GM21619 (cell line): ENCODE measurements around the gene SLC48A1.
A peak's percentile ranks its signal among the peaks of the same experiment; 100 is the strongest.

ENCODE experiments used
- ATAC-seq: cut with Tn5 transposase; IDR thresholded peaks from one replicate; pipeline ENCODE4 v1.9.1; 2021; ENCODE audit not compliant: unreplicated experiment

The SLC48A1 gene

DNA sequence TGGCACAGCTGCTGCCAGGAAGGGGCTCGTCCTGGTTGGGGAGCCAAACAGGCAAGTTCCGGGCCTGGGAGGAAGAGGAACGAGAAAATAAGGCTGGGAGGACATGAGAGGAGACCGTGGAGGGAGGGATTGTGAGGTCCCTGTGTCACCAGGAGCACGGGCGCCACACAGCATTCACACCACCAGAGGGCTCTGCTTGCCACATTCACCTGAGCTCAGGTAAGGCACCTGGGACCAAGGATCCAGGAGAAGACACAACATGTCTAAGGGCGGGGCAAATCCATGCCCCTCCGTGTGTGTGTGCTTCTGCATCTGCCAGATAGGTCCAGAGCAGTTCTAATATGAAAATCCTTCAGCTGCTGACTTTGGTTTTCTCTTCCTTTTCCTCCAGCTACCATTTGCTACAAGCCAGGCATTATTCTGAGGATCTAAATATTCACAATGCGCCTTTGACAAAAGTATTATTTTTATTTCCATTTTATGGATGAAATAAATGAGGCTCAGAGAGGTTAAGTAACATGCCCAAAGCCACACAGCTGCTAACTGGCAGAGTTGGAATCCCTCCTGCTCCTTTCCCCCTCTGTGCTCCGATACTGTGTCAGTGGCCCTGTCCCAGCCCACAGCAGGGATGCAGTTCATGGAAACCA lies 28.9 kb upstream of the SLC48A1 start:
- no peak for ATAC-seq

DNA sequence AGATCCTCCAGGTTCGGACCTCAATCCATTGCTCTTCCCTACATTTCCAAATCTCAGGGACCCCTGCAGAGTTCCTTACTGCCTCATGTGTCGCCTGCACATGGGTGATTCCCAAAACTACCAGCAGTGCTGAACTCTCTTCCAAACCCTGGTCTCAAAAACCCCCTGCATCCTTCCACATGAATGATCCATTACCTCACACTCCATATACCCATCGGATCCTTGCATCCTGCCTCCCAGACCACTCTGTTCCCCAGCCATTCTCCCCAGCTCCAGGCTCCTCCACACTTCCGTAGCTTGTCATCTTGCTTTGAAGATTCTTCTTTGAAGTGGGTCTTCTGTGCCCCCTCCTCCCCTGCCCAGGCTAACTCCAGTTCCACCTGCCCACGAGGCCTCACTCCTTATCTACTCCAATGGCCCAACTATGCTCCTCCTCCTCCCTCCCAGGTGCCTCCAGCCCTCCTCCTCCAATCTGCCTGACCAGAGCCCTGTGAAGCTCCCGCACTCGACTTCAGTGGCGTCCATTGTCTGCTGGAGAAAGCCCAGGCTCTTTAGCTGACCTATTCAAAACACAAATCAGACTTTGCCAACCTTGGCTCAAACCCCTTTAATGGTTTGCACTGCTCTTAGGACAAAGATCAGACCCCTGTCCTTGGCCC lies 28.1 kb upstream of the SLC48A1 start:
- ATAC-seq = no peak

DNA sequence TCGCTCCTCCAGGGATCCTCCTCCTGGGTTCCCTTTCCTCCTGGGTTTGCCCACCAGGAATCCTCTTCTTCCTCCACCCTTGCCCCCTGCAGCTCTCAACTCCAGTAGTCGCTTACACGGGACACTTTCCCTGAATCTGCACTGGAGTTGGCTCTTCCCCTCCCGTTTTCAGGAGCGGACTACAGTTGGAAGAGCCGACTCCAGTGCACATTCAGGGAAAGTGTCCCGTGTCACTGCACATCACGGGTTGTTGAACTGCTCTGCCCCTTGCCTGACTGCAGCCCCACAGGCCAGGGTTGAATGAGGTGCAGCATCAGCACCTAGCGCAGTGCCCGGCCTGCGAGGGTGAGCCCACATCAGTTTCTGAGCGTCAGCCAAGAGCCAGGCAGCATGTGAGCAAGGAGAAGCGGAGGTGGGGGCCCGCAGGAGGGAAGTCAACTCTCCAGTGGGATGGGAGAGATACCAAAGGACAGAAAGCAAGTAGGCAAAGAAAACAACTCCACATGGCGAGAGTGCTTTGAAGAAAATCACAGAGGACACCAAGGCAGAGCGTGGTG lies 27.5 kb upstream of the SLC48A1 start:
- no peak for ATAC-seq

DNA sequence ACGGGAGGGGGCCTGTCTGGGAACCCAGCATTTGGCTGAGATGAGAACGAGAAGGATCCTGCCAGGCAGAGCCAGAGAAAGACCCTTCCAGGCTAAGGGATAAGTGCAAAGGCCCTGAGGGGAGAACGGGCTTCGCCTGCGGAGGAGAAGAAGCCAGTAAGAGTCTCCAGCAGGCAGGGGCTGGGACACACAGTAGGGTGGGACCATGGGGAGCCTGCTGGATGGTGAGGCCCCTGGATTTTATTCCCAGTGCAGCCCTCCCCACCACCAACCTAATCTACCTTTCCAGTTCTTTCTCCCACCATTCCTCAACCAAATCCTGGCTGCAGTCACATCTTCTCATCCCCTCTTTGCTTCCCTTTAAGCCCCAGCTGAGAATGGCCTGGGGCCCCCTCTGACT lies 27.0 kb upstream of the SLC48A1 start:
- no peak for ATAC-seq

DNA sequence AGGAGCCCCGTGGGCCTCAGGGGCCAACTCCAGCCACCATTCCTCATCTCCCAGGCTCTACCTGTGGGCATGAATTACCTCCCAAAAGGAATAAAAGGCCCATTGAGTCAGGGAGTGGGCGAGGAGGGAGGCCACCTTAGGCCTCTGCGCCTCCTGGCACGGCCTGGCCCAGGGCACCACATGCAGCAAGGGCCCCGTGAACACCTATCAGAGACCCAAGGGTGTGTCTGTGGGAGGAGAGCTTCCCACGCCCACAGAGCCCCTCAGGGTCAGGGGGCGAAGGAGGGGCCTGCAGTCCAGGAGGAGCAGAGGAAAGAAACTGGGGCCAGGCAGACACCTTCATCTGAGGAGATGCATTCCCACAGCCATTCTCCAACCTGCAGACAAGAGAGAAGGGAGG lies 26.5 kb upstream of the SLC48A1 start:
- ATAC-seq = no peak

DNA sequence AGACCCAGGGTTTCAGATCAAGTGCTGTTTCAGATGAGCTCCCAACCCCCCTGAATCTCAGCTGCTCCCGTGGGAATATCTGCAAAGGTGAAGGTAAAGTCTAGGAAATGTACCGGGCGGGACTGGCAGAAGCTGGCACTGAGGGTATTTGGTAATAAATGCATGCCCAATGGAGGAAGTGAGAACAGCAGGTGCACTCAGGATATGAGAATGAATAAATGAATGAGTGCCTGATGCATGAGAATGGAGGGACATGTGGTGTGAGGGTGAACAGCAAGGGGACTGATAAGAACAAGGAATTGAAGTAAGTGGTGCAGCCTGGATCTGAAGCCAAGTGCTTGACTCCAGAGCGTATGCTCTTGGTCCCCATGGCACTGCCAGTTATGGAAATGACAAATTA lies 25.9 kb upstream of the SLC48A1 start:
- ATAC-seq = no peak

DNA sequence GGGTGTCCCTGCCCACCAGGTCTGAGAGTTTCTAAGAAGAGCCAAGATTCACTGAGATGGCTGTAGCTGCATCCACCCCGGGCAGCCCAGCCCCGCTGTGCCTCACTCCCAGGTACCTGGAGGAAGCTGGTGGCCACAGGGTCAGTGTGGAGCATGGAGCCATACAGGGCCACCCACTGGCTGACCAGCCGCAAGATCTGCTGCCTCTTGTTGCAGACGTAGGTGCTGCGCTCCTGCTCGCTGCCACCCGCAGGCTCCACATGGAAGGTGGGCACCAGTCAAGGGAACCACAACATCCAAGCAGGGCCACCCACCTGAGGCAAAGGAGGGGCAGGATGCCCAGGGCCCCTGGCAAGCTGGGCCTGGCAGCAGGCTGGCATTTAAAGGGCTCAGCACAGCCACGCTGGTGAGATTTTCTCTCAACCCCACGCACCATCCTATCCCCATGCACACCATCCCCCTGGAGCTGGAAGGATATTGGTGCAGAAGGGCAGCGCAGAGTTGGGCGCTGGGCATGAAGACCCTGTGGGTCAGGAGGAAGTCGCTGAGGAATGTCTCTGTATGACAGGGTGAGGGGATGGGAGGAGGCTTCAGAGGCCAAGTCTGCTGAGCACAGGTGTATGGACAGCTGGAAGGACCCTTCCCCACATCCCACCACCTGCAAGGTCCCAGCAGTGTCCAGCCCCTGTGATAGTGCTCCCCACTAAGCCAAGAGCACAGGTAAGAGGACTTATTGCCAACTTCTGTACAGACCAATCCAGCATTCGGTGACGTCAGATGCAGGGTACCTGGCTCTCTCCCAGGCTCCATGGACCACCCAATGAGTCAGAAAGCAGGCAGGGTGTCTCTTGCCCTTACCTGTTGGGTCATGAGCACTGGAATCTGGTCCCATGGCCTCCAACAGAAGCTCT lies 25.2 kb upstream of the SLC48A1 start:
- ATAC-seq = no peak

DNA sequence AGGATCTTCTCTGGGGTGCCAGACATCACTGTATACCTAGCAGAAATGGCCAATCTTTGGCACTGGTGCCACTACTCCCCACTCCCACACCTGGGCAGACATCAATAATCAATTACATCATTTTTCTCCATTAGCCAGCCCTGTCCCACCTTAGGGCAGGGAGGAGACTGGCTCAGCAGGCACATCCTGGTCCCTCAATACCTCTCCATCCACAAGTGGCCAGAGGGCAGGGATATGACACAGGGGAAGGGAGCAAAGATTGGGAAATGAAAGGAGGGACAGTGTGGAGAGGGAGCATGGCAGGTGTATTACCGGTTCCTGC lies 24.6 kb upstream of the SLC48A1 start:
- ATAC-seq = no peak

DNA sequence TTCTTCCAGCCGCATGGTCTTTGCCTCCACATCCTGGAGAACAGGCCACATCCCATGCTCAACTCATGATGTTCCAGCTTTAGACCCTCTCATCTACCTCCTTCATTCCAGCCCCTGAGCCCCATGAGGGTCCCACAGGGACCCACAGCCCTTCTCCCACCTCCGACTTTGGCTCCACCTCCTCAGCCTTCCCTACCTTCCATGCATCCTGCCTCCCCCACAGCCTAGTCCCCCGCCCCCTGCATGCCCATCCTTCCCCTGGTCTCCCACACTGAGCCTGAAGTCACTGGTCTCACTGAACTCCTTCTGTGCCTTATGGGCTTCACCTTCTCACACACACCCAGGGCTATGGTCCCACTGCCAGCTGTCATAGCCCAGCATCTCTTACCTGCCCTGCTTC lies 24.1 kb upstream of the SLC48A1 start:
- ATAC-seq = no peak

DNA sequence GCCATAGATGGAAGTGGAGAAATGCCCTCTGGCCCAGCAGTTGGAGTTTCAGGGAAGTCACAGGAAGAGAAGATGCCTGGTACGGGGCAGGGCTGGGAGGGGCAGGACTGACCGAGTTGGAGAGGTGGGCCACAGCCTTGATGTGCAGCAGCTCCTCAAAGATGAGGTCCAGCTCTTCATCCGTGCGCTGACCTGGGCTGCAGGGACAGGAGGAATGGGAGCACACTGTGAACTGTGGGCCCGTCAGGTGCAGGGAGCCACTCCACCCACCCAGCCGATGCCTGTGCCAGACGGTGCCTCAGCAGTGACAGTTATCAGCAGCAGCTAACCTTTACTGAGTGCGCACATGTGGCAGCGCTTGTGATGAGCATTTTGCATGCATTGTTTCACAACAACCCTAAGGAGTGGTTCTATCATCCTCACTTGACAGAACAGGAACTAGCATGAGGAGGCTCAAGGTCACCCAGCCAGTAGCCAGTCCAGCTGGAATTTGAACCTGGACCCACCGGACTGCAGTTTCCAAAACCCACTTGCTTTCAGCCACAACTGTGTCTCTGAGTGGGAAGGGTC lies 22.7 kb upstream of the SLC48A1 start:
- no peak for ATAC-seq

DNA sequence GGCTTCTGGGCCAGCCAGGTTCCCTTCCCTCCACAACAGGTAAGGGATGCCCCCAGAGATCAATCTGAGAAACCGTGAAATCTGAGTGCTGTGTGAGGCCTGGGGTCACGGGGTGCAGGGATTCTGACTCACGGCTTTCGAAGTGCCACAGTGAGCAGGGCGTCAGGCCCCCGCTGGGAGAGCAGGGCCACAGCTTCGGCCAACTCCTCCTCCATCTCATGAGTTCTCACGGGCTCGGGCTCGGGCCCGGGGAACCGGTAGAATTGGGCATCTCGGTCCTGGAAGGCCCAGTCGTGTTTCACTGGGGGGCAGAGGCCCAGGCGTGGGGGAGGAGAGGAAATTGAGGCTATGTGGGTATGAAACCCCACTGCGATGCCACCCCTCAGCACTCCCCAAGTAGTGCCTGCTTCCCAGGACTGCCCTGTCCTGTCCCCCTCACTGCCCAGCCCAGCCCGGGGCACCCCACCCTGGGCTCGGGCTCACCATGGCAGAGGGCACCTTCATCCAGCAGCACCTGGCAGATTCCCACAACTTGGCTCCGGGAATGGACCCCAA lies 22.0 kb upstream of the SLC48A1 start:
- ATAC-seq = no peak

DNA sequence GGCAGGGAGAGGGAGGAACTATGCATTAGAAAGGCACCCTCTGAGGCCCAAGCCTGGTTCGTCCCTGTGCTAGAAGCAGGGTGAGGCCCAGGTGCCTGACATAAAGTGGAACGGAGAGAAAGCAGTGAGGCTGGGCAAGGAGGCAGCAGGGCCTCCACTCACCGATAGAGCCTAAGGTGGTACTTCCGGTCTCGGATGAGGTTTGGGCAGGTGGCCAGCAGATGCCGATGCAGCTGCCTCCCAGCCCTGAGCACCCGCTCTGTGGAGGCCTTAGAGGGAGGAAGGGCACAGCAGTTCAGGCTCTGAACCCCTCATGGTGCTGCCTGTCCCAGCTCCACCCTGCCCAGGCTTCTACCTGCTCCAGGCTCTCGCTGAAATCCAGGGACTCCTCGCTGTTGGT lies 21.5 kb upstream of the SLC48A1 start:
- no peak for ATAC-seq

DNA sequence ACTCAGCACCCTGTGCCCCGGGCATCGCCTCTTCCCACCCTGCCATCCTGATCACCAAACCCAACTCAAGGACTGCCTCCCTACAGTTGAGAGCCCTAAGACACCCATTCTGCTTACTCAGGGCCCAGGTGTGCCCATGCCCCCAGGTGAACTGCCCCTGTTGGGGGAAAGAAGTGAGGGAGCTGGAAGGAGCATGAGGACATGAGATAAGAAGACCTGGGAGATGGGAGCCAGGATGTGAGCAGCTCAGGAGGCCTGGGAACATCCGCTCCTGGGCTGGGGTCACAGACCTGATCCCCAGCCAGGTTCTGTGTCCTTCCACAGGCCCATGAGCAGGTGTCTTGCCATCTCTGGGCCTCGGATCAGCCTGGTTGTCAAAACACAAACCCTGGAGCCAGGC lies 20.9 kb upstream of the SLC48A1 start:
- no peak for ATAC-seq

DNA sequence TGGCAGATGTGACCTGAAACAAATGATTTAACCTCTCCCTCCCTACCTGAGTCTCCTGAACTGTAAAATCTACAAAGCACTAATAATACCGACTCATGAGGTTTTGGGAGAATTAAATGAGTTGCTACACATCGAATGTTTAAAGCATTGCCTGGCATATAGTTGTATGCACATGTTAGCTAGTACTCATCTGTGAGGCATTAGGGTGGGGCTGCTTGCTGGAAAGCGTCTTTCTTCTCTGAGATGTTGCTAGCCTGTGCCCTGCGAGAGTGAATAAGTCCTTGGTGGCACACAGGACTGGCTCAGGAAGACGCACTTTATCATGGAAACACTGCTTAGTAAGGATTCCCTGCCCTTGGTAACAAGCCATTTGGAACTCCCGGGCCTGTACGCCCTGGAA lies 20.5 kb upstream of the SLC48A1 start:
- no peak for ATAC-seq

DNA sequence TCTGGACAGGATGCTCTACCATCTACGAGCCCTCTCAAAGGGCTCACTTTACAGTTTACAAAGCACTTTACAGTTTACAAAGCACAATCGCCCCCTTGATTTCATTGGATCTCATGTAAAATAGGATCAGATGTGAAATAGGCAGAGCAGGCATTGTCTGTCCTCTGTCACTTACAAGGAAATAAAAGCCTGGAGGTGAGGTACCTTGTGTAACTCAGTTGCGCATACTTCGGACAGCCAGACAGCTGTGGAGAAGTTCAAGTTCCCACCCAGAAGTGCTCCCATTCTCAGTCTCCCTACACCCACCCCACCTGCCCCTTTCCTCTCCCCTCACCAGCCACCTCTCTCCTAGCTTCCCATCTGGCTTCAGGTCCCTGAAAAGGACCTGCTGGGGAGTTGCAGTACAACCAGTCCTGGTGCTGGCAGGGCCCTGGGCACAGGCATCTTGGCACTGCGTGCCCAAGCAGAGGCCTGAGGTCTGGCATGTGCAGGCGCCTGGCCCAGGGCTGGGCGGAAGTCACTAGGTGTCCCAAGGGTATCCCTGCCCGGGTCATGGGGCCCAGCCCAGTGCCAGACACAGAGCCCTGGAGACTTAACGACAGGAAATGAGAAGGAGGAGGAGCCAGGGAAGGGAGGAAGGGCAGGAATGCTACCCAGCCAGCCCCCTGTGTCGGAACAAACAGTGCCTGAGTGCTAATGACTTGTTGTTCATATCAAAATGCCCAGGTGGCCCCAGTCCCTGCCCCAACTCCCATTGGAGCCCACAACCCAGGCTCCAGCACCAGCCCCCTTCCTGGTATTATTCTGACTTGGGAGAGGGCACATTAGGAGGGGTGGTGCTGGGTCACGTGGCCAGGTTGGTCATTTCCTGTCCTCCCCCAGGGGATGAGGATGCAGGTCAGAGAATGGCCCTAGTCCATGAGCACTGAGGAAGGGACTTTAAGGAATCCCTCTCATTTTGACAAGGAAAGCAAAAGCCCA lies 19.7 kb upstream of the SLC48A1 start:
- no peak for ATAC-seq

DNA sequence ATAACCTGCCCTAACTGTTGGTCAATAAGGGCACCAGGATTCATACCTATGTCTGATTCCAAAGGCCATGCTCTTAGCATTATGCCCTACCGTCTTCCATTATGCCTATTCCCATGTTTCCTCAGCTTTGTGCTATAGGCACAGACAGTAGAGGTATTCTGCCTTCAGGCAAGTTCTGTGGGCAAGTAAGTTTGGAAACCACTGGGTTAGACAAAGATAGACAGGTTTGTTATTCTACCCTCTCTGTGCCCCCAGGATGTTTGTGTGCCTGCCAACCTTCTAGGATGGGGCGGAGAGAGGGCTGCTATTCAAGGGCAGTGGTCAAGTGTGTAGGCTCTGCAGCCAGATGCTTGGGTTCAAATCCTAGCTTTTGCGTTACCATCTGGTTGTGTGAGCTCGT lies 18.9 kb upstream of the SLC48A1 start:
- ATAC-seq = no peak

DNA sequence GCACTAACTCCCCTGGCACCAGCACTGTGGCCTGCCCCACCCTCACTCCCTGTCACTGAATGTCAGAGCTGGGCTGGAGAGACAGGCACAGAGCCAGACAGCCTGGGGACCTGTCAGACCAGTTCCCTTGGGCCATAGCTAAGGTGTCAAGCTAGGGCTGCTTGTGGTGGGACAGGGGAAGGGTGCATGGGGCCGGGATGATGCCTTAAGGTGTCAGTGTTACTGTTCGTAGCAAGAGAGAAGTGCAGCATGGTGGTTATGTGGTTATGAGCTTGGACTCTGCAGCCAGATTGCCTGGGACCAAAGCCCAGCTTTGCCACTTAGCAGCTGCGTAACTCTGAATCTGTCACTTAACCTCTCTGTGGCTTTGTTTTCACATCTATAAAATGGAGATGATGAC lies 18.2 kb upstream of the SLC48A1 start:
- ATAC-seq = no peak

DNA sequence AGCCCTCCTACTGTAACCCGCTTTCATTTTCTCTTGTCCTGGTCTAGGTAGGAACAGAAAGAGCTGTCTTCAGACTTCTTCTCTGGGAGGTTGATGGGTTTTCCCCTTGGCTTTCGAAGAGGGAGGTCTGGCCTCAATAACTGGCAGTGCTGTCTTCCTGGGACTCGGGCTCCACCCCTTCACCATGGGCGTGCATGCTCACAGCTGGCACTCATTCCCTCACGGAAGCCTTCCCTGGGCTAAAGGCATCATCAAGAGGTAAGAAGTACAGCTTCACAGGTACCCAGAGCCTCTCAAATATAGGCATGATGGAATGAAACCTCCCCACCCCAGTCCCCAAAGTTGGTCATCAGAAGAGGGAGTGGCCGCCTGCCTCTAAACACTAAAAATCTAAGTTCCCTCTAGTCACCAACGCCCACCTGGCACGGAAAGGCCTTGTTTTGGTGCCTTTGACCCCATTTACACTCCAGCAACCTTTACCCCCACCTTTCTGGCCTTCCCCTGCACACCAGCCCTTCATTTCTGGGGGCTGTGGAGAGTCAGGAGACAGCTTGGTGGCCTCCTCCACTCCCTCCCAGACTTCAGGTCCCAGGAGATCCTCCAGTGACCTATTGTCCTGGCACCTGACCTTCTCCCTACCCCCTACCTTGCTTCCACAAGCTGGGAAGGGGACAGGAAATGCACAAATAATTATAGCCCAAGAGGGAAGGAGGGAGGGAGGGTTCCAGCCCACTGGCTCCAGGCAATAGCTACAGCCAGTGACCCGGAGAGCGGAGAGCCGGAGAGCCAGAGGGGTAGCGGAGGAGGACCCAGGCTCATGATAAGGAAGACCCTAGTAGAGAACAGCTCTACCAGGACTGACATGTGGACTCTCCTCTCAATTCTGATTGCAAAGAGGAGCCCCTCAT lies 17.1 kb upstream of the SLC48A1 start:
- peak; percentile 77 for ATAC-seq

DNA sequence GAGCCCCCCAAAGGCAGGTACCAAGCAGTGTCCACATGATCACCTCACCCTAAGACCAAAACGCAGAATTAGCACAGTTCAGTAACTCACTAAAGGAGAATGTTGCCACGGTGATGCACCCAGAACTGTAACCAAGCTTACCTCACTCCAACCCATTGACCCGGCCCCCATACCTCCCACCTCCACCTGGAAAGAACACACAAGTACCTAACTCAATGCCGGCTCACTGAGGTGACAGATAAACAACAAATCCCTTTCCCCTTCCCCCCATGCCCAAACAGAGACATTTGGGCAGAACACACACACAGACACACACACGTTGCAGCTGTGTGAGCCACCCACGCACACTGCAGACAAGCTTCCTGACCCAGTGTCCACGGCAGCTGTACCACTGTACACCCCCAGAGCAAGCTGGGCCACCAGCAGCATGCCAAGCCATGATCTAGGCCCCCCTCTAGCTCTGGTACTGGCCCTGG lies 15.6 kb upstream of the SLC48A1 start:
- no peak for ATAC-seq
